HG03095 (cell line): ENCODE data around the gene HIPK3.
A peak's percentile ranks its signal among the peaks of the same experiment; 100 is the strongest.
"Not testable (repeated sequence)": the region's sequence is repeated elsewhere in the genome, so short reads cannot be mapped to it uniquely, and the experiment has no call there.

Experiments used
- ATAC-seq: cut with Tn5 transposase; IDR thresholded peaks from one replicate; pipeline ENCODE4 v1.9.1; 2021; ENCODE audit warnings: moderate library complexity; ENCODE audit not compliant: unreplicated experiment

HIPK3 gene

GRCh38 chr11:33296695-33297094 is 39.5 kb downstream of the HIPK3 start:
- no peak for ATAC-seq

DNA sequence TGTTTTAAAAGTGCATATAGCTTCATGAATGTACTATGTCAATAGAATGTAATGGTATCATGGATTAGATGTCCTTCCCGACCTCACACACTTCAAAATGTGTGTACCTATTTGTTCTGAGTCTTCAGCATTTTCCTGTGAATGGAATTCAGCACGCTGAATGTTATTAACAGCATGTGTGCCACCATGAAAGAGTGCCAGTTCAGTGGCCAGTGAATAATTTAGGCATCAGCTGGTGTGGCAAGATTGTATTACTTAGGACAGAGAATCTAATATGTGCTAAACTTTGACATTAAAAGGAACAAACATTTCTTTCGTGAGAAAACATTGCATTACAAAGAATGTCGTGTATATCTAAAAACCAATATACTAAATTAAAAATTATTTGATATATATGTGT is 46.4 kb downstream of the HIPK3 start:
- ATAC-seq, result no peak

GRCh38 chr11:33306821-33307220 is 49.6 kb downstream of the HIPK3 start:
- not testable (repeated sequence) for ATAC-seq

DNA sequence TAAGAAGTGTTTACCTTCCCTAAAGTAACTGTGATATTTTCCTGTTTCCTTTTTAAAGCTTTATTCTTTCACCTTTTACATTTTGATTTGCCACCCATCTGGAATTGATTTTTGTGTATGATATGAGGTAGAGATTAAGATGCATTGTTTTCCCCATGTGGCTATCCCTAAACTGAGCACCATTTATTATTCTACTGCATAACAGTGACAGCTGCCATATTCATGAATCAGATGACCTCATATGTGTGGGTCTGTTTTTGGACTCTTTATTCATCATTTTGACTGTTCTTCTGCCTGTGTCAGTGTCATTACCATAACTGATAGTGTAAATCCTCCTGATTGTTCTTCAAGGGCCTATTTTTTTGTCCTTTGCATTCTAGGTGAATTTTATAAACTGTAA is 50.8 kb downstream of the HIPK3 start:
- no peak for ATAC-seq

- ATAC-seq, result no peak
Observed at GRCh38 chr11:33309118-33309517, 51.9 kb downstream of the HIPK3 start.

DNA sequence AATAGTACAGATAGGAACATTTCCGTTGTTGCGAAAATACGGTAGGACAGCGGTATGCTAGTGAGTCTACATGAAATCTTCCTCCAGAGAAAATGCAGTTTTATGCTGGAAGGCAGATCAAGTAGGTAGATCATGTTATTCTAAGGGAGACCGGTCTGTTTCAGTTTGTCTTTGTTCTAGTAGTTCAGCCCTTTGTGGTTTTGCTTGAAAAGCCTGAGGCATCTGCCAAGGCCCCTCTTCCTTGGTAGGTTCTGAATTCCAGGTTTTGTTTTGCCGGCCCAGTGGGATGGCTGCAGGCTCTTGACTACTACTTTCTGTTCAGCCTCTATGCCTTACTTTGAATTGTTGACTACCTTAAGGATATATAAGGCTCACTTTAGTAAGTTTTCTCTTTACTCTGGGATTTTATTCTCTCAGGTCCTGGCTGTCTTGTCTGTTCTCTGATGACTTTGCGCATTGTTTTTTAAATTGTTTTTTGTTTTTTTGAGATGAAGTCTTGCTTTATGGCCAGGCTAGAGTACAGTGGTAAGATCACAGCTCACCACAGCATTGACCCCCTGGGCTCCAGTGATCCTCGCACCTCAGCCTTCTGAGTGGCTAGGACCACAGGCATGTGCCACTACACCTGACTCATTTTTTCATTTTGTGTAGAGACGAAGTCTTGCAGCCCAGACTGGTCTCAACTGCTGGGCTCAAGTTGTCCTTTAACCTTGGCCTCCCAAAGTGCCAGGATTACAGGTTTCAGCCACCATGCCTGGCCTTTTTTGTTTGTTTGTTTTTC is 53.7 kb downstream of the HIPK3 start:
- ATAC-seq, result no peak

DNA sequence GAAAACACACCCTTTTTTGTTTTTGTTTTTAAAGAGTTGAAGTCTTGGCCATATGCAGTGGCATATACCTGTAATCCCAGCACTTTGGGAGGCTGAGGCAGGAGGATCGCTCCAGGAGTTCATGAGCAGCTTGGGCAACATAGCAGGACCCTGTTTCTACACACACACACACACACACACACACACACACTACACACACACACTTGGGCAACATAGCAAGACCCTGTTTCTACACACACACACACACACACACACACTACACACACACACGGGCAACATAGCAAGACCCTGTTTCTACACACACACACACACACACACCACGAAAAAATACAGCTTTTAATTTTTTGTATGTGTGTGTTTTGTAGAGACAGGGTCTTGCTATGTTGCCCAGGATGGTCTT is 54.5 kb downstream of the HIPK3 start:
- no peak for ATAC-seq

- ATAC-seq, result no peak
Observed at GRCh38 chr11:33315822-33316221, 58.6 kb downstream of the HIPK3 start.

- ATAC-seq, result no peak
Observed at GRCh38 chr11:33317662-33318061, 60.5 kb downstream of the HIPK3 start.

- ATAC-seq, result no peak
Observed at GRCh38 chr11:33320016-33320813, 63.0 kb downstream of the HIPK3 start.

- no peak for ATAC-seq
Observed at GRCh38 chr11:33320814-33321330, 63.7 kb downstream of the HIPK3 start.

GRCh38 chr11:33321422-33321821 is 64.2 kb downstream of the HIPK3 start:
- ATAC-seq, result no peak

DNA sequence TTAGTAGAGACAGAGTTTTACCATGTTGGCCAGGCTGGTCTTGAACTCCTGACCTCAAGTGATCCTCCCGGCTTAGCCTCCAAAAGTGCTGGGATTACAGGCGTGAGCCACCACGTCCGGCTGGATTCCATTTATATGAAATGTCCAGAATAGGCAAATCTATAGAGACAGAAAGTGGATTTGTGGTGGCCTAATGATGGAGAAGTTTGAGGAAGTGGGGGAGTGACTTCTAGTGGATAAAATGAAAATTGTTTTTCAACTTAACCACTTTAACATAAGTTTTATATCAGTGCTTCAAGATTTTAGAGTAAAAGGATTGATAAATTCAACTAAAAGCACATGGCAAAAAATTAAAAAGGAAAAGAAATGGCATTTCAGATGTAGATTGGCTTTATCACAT is 66.2 kb downstream of the HIPK3 start:
- ATAC-seq, result no peak

GRCh38 chr11:33324302-33324985 is 67.3 kb downstream of the HIPK3 start:
- ATAC-seq, result no peak

DNA sequence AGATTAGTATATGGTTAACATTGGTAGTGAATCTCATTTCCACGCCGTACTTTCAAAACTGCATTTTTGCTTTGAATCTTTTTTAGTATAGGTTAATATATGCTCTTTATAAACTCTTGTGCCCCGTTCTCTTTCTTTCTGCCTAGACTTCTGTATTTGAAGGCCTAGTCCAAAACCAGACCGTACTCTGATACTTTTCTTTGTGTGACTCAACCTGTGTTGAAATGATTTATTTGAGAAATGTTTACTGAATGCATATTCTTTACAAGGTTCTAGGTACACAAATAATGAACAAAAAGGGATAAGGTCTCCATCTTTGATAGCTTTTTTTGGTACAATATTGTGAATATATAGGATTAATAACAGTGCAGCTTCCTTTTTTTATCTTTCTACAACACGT is 68.3 kb downstream of the HIPK3 start:
- ATAC-seq, result no peak

- ATAC-seq, result peak; percentile 66
Observed at GRCh38 chr11:33329705-33330329, 72.6 kb downstream of the HIPK3 start.

DNA sequence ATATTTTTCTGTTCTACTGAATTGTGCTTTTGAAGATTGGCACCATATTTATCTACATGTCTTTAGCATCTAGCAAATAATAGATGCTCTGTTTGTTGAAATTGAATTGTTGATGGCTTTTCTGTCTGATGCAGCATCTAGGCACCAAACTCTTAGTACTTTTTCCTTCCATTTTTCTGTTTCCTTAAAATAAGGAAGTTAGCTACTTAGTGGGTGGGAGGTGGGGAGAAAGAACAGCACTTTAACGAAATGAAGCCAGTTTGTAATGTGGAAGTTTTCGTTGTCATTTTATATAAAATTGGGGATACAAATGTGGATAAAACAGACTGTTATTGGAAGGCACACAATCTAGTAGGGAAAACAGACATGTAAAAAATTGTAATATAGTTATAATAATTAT is 76.6 kb downstream of the HIPK3 start:
- ATAC-seq, result no peak

DNA sequence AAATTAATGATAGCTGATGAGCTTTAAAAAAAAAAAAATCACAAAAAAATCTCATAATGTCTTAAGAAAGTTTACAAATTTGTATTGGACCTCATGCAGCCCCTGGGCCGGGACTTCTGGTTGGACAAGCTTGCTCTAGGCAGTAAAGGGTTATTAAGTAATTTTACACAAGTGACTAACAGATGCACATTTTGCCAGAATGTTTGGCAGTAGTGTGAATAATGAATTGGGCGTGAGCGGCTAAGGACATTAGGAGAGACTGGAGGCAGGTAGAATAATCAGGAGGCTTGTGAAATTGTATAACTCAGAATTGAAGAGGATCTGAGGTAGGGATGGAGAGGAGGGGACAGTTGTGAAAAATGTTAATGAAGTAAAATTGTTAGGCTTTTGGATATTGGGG is 77.4 kb downstream of the HIPK3 start:
- ATAC-seq, result no peak

GRCh38 chr11:33339247-33339646 is 82.1 kb downstream of the HIPK3 start:
- no peak for ATAC-seq

DNA sequence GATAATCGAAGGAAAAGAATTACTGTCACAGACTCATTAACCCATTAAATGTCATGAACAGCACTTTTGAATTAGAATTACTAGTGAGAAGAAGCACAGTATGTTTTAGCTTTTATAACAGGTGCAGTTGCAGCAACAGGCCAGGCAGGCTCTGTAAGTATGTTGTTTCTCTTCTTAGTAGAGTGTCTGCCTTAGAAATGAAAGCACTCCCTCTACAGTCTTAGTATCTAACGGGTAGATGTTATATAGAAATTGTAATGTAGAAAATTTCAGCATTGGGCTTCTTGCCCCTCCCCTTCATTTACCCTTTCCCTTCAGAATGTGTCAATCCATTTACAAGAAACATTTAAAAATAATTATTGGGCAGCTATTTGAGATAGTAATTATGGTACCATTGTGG is 87.4 kb downstream of the HIPK3 start:
- ATAC-seq, result no peak

- peak; percentile 86 for ATAC-seq
Observed at GRCh38 chr11:33347490-33348125, 90.4 kb downstream of the HIPK3 start.
